GM18858 (cell line): ENCODE measurements around the gene C11orf86.

Experiments used
- ATAC-seq: cut with Tn5 transposase; IDR thresholded peaks from one replicate; pipeline ENCODE4 v1.9.1; 2021; ENCODE audit not compliant: unreplicated experiment

C11orf86 gene

DNA sequence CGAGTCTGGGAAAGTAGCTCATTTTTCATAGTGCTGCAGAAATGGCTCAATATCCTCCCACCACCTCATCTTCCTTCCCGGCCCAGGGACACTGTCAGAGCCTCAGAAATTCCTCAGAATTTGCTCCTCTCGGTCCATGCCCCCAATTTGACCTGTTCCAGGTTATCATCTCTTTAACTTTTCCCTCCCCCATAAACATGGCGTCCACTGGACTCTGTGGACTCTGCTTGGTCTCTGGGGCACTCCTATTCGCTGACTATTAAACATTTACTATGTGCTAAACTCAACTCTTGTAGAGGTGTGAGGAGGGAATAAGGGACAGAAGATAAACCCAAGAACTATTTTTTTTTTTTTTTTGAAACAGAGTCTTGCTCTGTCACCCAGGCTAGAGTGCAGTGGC is 8.8 kb upstream of the C11orf86 start:
- no peak for ATAC-seq

DNA sequence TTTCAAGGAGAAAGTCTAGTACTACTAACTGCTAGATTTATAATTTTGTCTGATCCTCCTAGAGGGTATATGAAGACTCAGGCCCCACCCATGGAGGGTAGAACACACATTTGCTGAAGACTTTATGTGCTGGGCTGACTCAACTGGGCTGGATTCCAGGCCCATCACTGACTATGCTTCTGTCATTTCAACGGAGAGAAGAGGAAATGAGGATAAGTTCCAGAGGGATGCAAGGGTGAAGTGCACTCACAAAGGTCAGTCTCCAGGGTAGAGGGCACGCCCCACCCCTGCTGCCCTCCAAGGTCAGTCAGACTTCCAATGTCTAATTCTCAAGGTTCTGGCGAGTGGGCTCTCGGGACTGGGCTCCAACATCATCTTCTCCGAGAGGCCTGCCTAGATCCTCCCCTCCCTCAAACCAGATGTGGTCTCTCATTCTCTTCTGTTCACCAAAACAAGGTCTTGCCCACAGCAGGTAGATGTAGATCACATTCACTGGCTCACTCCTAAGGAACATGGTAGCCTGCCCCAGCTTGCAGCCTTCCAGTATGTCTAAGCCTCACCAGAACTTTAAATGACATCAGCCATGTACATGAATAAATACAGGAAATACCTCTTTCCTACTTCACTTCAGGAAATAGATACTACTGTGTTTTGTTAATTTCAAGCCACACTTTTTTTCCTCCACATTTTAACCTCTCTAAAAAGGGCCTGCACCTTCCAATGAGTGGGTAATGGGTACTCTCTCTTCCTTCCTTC is 7.3 kb upstream of the C11orf86 start:
- ATAC-seq = no peak

DNA sequence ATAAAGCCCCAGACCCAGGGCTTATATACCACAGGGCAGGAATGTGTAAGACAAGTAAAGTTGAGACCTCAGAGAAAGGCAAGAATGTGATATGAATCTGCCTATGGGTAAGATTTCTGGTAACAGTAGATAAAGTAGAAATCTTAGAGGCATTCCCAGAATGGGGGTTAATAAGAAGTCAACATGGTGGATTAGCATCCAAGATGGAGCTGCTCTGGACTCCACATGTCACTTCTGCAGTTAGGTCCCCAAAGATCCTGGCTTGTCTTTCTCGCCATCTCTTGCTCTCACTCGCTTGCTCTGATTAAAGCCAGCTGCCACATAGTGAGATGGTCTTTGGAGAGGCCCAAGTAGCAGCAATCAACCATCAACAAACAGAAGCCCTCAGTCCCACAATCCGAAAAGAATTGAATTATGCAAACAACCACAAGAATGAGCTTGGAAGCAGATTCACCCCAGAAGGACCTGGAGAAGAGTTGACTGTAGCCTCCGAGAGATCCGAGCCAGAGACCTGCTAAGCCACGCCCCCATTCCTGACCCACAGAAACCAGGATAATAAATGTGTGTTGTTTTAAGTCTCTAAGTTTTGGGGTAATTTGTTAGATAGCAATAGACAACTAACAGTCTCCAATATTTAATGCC is 5.4 kb upstream of the C11orf86 start:
- ATAC-seq = no peak

DNA sequence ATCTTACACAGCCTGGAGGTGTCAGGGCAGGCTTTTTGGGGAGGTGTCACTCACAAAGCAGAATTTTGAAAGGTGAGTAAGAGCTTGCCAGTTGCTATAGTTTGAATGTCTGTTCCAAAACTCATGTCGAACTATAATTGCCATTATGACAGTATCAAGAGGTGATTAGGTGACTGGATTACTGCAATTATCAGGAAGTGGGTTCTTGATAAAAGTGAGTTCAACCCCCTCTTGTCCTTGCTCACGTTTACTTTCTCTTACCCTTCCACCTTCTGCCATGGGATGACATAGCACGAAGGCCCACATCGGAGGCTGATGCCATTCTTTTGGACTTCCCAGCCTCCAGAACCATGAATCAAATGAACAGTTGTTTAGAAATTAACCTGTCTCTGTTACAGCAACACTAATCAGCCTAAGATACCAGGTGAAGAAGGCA is 4.7 kb upstream of the C11orf86 start:
- ATAC-seq = no peak

DNA sequence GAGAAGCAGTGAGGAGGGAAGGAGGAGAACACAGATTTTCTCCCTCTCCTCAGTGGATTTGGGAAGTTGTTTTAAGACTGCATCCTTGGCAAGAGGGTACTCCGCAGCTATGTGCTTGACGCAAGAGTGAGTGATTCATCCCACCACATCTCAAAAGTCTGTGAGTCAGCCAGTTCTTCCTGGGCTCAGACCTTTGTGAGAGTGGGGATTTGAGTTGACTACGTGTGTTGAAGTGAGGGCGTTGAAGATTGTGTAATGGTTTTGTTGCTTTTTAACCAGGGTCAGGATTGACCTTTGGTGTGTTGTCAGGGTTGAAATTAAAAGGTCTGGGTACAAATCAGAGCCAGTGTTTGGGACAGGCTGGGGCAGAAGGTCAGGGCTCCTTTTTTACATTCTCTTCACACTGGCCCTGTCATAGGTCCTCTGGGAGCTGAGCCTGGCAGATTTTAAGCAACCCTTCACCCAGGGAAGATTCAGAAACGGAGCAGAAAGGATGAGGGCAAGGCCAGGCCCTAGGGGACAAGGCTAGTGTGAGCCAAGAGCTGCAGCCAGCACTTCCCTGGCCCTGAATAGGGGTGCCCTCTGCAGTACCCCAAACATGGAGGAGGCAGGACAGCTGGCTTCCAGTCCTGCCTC is 4.2 kb upstream of the C11orf86 start:
- ATAC-seq = no peak

DNA sequence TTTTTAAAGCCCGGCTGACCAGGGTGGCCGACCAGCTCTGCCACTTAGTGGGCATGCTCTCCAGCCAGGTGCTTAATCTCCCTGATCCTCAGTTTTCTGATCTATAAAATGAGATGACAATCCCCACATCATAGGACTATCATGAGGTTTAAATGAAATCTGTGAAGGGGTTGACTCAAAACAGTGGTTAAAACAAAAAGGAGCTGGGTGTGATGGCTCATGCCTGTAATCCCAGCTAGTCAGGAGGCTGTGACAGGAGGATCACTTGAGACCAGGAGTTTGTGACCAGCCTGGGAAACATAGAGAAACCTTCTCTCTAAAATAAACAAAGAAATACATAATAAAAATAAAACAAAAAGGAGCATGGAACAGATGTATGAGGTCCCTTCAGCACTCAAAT is 3.6 kb upstream of the C11orf86 start:
- ATAC-seq = no peak

DNA sequence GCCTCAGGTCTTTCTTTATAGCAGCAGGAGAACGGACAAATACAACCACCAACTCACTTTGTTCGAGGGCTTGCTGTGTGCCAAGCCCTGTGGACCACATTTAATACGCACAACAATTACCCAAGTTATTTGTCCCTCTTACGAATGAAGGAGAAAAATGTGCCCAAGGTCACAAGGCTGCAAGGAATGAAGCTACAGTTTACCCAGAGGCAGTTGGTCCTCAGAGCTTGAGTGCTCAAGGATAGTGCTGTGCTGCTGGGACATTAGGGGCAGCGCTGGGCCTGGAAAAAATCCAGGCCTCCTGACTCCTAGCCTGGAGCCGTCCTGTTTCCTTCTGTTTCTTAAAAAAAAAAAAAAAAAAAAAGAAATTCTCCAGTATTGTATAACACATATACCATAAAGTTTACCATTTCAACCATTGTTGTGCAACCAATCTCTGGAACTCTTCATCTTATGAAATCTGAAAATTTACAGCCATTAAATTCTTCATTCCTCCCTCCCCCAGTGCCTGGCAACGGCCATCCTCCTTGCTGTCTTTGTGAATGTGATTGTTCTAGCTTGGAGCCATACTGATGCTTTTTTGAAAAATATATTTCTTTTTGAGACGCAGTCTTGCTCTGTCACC is 1.0 kb upstream of the C11orf86 start:
- ATAC-seq = no peak

DNA sequence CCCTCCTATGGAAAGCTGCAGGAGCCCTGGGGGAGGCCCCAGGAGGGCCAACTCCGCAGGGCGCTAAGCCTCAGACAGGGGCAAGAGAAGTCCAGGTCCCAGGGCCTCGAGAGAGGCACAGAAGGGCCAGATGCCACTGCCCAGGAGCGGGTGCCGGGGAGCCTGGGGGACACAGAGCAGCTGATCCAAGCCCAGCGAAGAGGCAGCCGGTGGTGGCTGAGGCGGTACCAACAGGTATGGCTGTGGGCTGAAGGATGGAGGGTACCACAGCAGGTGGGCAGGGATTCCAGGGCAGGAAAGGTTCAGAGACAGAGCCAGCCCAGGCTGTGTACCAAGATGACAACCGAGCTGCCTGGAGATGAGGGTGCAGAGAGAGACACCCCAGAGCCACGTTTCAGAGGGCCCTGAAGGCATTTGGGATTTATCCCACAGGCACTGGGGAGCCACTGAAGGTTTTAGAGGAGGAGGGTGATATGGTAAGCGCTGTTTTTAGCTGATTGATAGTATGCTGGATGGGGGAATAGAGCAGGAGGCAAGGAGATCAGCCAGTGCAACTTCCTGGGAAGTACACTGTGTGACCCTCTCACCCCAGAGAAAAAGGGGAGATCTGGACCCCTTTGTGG is 412 bp downstream of the C11orf86 start:
- ATAC-seq = no peak

DNA sequence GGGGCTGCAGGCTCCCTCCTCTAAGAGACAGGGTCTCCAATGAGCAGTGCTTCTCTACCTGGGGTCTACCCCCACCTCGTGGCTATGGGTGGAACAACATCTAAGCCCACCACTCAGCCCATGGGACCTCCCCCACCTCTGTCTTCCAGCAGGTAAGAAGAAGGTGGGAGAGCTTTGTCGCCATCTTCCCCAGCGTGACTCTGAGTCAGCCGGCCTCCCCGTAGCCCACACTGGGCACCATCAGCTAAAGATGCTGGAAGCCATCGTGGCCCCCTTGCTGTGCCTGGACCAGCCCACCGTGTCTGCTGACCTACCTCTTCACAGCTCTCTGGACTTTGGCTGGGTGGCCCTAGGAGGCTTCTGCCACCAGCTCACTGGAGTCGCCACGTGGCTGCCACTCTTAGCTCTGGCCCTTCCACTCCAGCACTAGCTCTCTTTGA is 944 bp downstream of the C11orf86 start:
- ATAC-seq = no peak

DNA sequence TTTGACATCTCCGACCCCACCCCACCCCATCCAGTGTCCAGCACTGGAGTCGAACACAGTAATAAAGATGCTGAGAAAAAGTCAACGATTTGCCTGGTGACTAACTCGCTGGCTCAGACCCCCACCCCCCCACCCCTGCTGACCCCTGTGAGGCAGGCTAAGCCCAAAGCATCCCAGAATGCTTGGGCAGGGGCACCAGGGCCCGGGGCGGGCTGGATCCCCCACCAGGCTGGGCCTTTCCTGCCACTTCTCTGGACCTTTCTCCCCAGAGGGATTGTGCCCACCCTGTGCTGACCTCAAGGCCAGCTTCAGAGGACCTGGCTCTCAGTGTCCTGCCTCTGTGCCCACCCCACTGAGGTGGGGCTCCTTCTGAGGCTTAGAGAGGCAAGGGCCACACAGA is 1.8 kb downstream of the C11orf86 start:
- no peak for ATAC-seq

DNA sequence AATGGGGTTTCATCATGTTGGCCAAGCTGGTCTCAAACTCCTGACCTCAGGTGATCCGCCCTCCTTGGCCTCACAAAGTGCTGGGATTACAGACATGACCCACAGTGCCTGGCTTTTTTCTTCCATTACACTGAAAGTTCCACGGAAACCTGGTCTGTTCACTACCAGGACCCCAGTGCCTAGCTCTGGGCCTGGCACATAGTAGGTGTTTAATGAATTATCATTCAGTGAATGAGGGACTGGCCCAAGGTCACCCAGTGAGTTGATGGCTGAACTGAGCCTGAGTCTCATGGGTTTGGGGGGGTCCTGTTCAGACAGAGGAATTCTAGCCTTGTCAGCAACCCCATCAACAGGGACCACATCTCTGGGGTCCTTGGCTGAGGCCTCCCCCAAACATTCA is 3.1 kb downstream of the C11orf86 start:
- ATAC-seq = no peak

DNA sequence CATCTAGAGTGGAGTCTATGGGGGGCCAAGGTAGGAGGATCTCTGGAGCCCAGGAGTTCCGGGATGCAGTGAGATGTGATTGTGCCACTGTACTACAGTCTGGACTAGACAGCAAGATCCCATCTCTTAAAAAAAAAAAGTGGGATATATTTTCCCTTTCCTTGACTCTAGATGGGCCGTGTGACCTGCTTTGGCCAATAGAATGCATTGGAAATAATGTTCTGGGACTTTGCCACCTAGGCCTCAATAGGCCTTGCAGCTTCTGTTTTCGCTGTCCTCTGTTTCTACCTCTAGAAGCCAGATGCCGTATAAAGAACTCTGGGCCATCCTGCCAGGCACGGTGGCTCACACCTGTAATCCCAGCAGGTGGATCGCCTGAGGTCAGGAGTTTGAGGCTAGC is 3.6 kb downstream of the C11orf86 start:
- no peak for ATAC-seq

DNA sequence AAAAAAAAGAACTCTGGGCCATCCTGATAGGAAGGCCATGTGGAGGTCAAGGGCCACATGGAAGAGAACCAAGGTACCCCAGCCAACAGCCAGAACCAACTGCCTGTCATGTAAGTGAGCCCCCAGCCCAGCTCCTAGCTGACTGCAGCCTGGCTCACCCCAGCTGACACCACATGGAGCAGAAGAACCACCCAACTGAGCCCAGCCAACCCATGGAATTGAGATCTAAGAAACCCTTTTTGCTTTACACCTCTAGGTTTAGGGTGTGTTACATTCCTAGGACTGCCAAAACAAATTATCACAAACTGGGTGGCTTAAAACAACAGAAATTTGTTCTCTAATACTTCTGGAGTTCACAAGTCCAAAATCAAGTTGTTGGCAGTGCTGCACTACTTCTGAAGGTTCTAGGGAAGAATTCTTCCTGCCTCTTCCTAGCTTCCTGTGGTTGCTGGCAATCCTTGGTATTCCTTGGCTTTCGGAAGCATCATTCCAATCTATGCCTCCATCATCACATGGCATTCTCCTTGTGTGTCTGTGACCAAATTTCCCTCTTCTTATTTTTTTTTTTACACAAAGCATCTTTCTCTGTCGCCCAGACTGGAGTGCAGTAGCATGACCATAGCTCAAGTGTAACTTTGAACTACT is 4.4 kb downstream of the C11orf86 start:
- no peak for ATAC-seq

DNA sequence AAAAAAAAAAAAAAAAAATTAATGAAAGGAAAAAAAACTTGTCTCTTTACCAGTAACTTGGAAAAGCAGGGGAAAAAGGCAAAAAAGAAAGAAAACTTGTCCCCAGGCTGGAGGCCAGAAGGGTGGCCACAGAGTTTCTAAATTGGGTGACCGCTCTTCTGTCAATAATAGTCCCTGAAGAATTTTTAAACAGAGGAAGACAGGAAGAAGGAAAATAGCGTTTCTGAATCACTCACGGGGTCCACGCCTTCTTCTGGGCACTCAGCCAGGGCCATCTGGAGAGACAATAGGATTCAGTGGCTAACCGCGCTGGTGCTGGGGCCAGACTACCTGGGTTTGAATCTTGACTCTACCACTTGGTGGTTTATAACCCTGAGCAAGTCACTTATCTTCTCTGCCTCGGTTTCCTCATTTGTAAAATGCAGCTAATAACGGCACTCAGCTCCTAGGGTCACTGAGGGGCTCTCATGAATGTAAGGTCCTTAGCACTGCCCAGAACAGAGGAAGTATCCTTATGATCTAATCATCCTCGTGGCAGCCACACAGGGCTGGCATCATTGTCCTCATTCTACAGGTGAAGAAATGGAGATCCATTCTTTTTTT is 7.0 kb downstream of the C11orf86 start:
- no peak for ATAC-seq

DNA sequence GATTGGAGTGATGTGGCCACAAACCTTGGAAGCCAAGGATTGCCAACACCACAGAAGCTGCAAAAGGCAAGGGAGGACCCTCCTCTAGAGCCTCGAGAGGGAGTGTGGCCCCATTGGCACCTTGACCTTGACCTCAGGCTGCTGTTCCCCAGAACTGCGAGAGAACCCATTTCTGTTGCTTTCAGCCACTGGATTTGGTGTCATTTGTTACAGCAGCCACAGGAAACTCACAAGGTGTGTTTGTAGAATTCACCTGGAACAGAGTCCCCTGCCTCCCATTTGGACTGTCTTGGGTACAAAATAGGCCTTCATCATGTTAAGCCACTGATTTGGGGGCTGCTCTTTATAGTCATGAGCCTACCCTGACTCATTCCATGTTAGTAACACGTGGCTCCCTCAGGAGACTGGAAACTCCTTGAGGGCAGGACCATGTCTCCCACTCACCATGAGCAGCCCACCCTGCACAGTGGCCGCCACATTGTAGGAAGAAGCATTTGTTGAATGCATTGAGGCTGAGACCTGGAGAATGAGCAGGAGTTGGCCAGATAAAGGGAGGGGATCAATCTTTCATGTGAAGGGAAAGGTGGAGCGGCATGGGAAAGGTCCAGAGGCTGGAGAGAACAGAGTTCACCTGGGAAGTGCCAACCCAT is 8.3 kb downstream of the C11orf86 start:
- ATAC-seq = no peak

DNA sequence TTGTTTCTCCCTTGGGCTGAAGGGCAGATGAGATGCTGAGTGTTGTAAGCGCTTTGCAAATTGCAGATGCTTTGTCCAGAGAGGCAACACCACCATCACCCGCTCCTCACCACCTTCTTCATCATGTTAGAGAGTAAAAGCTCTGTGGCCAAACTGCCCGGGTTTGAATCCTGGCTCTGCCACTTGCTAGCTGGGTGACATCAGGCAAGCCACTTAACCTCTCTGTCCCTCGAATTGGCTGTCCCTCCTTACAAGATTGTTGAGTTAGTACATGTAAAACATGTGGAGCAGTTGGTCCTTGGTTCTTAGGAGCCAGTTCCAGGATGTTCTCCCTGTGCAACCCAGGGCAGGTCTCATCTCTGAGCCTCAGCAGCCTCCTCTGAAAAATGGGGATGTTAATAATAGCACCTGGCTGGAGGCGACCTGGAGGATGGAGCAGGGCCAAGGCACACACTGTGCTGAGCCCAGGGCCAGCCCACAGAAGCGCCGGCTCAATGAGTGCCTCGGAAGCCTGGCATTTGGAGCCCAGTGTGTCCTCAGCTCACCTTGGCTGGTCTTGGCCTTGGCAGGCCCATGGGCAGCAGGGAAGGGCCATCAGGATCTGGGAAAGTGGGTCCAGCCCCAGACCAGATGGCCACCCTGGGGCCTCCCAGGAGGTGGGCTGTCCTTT is 10.5 kb downstream of the C11orf86 start:
- ATAC-seq = no peak

DNA sequence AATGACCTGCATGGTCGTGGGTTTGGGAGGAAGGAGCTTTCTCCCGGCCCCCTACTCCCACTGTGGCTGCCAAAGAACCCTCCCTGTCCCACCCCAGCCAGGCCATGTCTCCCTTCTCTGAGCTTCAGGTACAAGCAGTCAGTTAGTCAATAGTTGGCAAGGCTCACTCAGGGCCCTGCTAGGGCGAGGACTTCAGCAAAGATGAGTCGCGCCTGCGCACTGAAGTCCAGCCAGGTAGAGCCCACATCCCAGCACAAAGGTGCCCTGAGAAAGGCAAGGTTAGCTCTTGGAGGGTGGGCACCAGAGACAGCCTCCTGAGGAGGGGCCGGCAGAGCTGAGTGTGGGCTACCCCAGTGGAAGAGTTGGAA is 11.1 kb downstream of the C11orf86 start:
- no peak for ATAC-seq

DNA sequence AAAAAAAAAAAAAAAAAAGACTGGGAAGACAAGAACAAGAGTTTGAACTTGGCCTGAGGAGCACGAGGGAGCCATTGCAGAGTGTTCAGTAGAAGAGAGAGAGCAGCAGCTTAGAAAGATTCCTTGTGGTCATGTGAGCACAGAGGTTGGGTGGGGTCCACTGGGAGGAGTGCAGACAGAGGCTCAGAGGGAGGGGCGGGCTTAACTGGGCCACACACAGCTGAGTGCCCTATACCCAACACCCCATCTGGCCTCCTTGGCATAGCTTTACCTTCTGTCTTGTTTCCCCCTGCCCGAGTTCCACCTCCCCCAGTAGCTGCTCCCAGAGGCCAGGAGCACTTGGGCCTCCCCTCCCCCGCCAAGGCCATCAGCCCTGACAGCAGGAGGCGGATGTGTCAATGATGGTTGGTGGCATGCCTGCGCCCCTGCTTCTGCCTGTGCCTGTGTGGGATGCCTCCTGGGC is 12.1 kb downstream of the C11orf86 start:
- no peak for ATAC-seq

DNA sequence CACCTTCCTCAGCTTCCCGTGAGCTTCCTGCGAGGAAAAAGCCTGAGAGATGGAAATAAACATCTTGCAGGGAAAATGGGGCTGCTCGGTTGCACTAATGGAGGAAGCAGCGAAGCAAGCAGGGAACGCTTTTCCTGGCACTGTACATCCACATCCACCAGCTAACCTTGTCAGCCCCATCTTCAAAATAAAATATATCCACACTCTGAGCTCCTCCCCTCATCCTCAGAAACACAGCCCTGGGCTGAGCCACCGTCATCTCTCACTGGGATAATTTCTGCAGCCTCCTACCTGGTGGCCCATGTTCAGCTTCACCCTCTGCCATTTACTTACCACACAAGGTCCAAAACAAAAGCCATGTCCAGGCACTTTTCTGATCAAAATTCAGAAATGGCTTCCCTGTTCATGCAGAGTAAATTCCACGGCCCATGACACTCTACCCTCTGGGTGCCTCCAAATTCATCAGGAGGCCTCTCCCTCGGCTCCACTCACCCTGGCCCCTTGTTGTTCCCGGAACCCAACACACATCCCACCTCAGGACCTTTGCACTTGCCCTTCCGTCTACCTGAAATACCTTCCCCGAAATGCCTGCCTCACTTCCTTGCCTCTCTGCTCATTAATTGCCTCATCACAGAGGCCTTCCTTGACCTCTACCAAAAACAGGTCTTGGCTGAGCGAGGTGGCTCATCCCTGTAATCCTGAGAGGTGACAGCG is 13.0 kb downstream of the C11orf86 start:
- no peak for ATAC-seq
